ENCODE measurements around the gene ZBTB11.

ZBTB11 gene

DNA sequence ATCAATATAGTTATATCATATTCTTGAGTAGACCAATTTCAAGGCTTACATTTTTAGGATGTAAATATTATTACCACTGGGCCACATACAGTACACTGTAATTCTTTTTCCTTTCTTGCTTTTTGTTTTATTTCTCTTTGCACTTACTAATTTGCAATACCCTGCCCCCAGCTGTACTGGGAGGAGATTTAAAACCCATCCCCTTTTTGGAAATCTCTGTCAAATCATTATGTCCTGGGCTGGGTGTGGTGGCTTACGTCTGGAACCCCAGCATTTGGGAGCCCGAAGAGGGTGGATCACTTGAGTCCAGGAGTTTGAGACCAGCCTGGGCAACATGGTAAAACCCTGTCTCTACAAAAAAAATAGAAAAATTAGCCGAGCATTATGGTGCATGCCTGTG, 16.2 kb downstream of the ZBTB11 start:
- no peaks in the 10 kb centered on the region for H3K9me3 ChIP-seq (ENCODE audit: control insufficient read depth, insufficient read depth, low read depth, low read length)
- TF ChIP-seq, protein P1, sequence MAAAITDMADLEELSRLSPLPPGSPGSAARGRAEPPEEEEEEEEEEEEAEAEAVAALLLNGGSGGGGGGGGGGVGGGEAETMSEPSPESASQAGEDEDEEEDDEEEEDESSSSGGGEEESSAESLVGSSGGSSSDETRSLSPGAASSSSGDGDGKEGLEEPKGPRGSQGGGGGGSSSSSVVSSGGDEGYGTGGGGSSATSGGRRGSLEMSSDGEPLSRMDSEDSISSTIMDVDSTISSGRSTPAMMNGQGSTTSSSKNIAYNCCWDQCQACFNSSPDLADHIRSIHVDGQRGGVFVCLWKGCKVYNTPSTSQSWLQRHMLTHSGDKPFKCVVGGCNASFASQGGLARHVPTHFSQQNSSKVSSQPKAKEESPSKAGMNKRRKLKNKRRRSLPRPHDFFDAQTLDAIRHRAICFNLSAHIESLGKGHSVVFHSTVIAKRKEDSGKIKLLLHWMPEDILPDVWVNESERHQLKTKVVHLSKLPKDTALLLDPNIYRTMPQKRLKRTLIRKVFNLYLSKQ (tag by site-specific recombination; IDR thresholded peaks at IDR 0.05; ENCODE audit: borderline replicate concordance): no peak
- TF ChIP-seq ZNF391 (tag by site-specific recombination; IDR thresholded peaks at IDR 0.05; ENCODE audit: borderline replicate concordance, low read depth) (no peak), ZNF302 (tag by site-specific recombination; IDR thresholded peaks at IDR 0.05; ENCODE audit: low read depth) (no peak), ZNF660 (tag by site-specific recombination; IDR thresholded peaks at IDR 0.05) (no peak), KLF8 (tag by site-specific recombination; IDR thresholded peaks at IDR 0.05) (no peak), ZNF18 (tag by site-specific recombination; IDR thresholded peaks at IDR 0.05) (no peak), ZBTB7A (tag by site-specific recombination; IDR thresholded peaks at IDR 0.05; ENCODE audit: low read depth) (no peak), ZNF600 (tag by site-specific recombination; IDR thresholded peaks at IDR 0.05) (no peak), ZXDB (tag by site-specific recombination; IDR thresholded peaks at IDR 0.05) (no peak), IKZF3 (tag by site-specific recombination; IDR thresholded peaks at IDR 0.05) (no peak), ZNF112 (tag by site-specific recombination; IDR thresholded peaks at IDR 0.05) (no peak), ZNF549 (tag by site-specific recombination; IDR thresholded peaks at IDR 0.05) (no peak)
- TF ChIP-seq, protein P2, sequence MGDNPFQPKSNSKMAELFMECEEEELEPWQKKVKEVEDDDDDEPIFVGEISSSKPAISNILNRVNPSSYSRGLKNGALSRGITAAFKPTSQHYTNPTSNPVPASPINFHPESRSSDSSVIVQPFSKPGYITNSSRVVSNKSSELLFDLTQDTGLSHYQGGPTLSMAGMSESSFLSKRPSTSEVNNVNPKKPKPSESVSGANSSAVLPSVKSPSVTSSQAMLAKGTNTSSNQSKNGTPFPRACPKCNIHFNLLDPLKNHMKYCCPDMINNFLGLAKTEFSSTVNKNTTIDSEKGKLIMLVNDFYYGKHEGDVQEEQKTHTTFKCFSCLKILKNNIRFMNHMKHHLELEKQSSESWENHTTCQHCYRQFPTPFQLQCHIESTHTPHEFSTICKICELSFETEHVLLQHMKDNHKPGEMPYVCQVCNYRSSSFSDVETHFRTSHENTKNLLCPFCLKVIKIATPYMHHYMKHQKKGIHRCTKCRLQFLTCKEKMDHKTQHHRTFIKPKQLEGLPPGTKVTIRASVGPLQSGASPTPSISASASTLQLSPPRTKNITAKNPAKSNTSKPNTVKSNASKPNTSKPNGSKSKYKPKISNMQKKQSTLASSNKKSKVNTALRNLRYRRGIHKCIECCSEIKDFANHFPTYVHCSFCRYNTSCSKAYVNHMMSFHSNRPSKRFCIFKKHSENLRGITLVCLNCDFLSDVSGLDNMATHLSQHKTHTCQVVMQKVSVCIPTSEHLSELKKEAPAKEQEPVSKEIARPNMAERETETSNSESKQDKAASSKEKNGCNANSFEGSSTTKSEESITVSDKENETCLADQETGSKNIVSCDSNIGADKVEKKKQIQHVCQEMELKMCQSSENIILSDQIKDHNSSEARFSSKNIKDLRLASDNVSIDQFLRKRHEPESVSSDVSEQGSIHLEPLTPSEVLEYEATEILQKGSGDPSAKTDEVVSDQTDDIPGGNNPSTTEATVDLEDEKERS (tag by site-specific recombination; IDR thresholded peaks at IDR 0.05): no peak
- TF ChIP-seq, protein P3, sequence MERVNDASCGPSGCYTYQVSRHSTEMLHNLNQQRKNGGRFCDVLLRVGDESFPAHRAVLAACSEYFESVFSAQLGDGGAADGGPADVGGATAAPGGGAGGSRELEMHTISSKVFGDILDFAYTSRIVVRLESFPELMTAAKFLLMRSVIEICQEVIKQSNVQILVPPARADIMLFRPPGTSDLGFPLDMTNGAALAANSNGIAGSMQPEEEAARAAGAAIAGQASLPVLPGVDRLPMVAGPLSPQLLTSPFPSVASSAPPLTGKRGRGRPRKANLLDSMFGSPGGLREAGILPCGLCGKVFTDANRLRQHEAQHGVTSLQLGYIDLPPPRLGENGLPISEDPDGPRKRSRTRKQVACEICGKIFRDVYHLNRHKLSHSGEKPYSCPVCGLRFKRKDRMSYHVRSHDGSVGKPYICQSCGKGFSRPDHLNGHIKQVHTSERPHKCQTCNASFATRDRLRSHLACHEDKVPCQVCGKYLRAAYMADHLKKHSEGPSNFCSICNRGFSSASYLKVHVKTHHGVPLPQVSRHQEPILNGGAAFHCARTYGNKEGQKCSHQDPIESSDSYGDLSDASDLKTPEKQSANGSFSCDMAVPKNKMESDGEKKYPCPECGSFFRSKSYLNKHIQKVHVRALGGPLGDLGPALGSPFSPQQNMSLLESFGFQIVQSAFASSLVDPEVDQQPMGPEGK (tag by site-specific recombination; IDR thresholded peaks at IDR 0.05): no peak
- no peak overlapping the region for H3K27ac ChIP-seq (ENCODE audit: extremely low read depth, low read depth, low read length)
- H3K36me3 ChIP-seq (ENCODE audit: control insufficient read depth in 2 of 2, insufficient read depth in 1 of 2, low read length in 2 of 2): peaks cover 14 to 89% of the 10 kb centered on the region in 2 experiments
- POLR2A ChIA-PET: no interaction called here
- CTCF ChIA-PET: interaction anchor here (0.6 kb wide), 1 partner anchor 144 kb away, joined by 3 read pairs; no protein-coding TSS in a partner anchor
- H3K4me1 ChIP-seq (ENCODE audit: control insufficient read depth, insufficient read depth, low read length): no peaks in the 10 kb centered on the region
- H3K4me3 ChIP-seq (ENCODE audit: low read depth, low read length): no peak overlapping the region

GRCh38 chr3:101656651-101657050, 20.3 kb downstream of the ZBTB11 start:
- ChIA-PET CTCF (no interaction called here), POLR2A (no interaction called here)
- Histone ChIP-seq H3K4me1 (ENCODE audit: control insufficient read depth, insufficient read depth, low read length) (no peaks in the 10 kb centered on the region), H3K36me3 (ENCODE audit: control insufficient read depth in 2 of 2, insufficient read depth in 1 of 2, low read length in 2 of 2) (peaks cover 21 to 94% of the 10 kb centered on the region in 2 experiments), H3K4me3 (ENCODE audit: low read depth, low read length) (no peak overlapping the region), H3K27ac (ENCODE audit: extremely low read depth, low read depth, low read length) (no peak overlapping the region), H3K9me3 (ENCODE audit: control insufficient read depth, insufficient read depth, low read depth, low read length) (no peaks in the 10 kb centered on the region)
- TF ChIP-seq ZNF701 (tag by site-specific recombination; IDR thresholded peaks at IDR 0.05) (no peak), BCL11A (tag by site-specific recombination; IDR thresholded peaks at IDR 0.05; ENCODE audit: low read depth) (no peak), ZNF837 (tag by site-specific recombination; IDR thresholded peaks at IDR 0.05) (no peak), SALL2 (tag by site-specific recombination; IDR thresholded peaks at IDR 0.05; ENCODE audit: borderline replicate concordance) (no peak), ZNF626 (tag by site-specific recombination; IDR thresholded peaks at IDR 0.05) (no peak), ZNF391 (tag by site-specific recombination; IDR thresholded peaks at IDR 0.05; ENCODE audit: borderline replicate concordance, low read depth) (no peak), ZNF132 (tag by site-specific recombination; IDR thresholded peaks at IDR 0.05; ENCODE audit: borderline replicate concordance) (no peak), ZNF530 (tag by site-specific recombination; IDR thresholded peaks at IDR 0.05; ENCODE audit: low read depth) (no peak), ZNF302 (tag by site-specific recombination; IDR thresholded peaks at IDR 0.05; ENCODE audit: low read depth) (no peak), ZSCAN4 (tag by site-specific recombination; IDR thresholded peaks at IDR 0.05) (no peak)
- TF ChIP-seq, protein P4, sequence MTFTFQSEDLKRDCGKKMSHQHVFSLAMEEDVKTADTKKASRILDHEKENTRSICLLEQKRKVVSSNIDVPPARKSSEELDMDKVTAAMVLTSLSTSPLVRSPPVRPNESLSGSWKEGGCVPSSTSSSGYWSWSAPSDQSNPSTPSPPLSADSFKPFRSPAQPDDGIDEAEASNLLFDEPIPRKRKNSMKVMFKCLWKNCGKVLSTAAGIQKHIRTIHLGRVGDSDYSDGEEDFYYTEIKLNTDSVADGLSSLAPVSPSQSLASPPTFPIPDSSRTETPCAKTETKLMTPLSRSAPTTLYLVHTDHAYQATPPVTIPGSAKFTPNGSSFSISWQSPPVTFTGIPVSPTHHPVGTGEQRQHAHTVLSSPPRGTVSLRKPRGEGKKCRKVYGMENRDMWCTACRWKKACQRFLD (tag by site-specific recombination; IDR thresholded peaks at IDR 0.05): no peak

Measured in HEK293 (cell line).